Trophoblast cell (in vitro differentiated cells and primary cell): ENCODE measurements around the gene GSAP.

Experiments
- DNase-seq, 2 donors: peaks; one replicate each; pipeline ENCODE4 v3.0.0-alpha.2; 2016
- H2AFZ ChIP-seq: 2 replicates; pipeline ENCODE4 v1.6.1; 2013; ENCODE audit warnings: low read length, moderate library complexity, mild to moderate bottlenecking; ENCODE audit not compliant: insufficient read depth, poor library complexity
- H2AK5ac ChIP-seq: 2 replicates; pipeline ENCODE4 v1.6.1; 2013; ENCODE audit warnings: mild to moderate bottlenecking, low read length
- H2BK120ac ChIP-seq: 2 replicates; pipeline ENCODE4 v1.6.1; 2013; ENCODE audit warnings: low read length, mild to moderate bottlenecking, moderate library complexity; ENCODE audit not compliant: insufficient read depth, poor library complexity
- H2BK12ac ChIP-seq: 2 replicates; pipeline ENCODE4 v1.6.1; 2013; ENCODE audit warnings: mild to moderate bottlenecking, low read length, moderate library complexity
- H2BK5ac ChIP-seq: 2 replicates; pipeline ENCODE4 v1.6.1; 2013; ENCODE audit warnings: low read length, low read depth, moderate library complexity, mild to moderate bottlenecking; ENCODE audit not compliant: poor library complexity
- H3K14ac ChIP-seq: 2 replicates; pipeline ENCODE4 v1.6.1; 2013; ENCODE audit warnings: mild to moderate bottlenecking, low read length
- H3K18ac ChIP-seq: 2 replicates; pipeline ENCODE4 v1.6.1; 2013; ENCODE audit warnings: mild to moderate bottlenecking, low read length
- H3K23ac ChIP-seq: 2 replicates; pipeline ENCODE4 v1.6.1; 2013; ENCODE audit warnings: low read length
- H3K27ac ChIP-seq: 2 replicates; pipeline ENCODE4 v1.5.1; 2013; ENCODE audit warnings: low read depth, mild to moderate bottlenecking, inconsistent platforms, low read length, moderate library complexity
- H3K27me3 ChIP-seq: 2 replicates; pipeline ENCODE4 v1.6.1; 2013; ENCODE audit warnings: inconsistent platforms, mild to moderate bottlenecking, low read length, moderate library complexity; ENCODE audit not compliant: insufficient read depth
- H3K36me3 ChIP-seq, 2 experiments: 1 replicate in 1 of 2; 2 replicates in 1 of 2; pipeline ENCODE4 v1.6.1; 2013; ENCODE audit warnings: low read length in 2 of 2, mild to moderate bottlenecking in 2 of 2, moderate library complexity in 1 of 2; ENCODE audit not compliant: insufficient read depth in 2 of 2, control insufficient read depth in 1 of 2
- H3K4ac ChIP-seq: 2 replicates; pipeline ENCODE4 v1.6.1; 2013; ENCODE audit warnings: low read depth, mild to moderate bottlenecking, low read length, moderate library complexity
- H3K4me1 ChIP-seq, 2 experiments: 1 replicate in 1 of 2; 2 replicates in 1 of 2; pipeline ENCODE4 v1.6.1; 2013; ENCODE audit warnings: low read length in 2 of 2, mild to moderate bottlenecking in 2 of 2, moderate library complexity in 1 of 2; ENCODE audit not compliant: insufficient read depth in 2 of 2, control insufficient read depth in 1 of 2
- H3K4me2 ChIP-seq: 2 replicates; pipeline ENCODE4 v1.6.1; 2013; ENCODE audit warnings: inconsistent platforms, mild to moderate bottlenecking, low read length, moderate library complexity
- H3K4me3 ChIP-seq: 2 replicates; pipeline ENCODE4 v1.5.1; 2013; ENCODE audit warnings: mild to moderate bottlenecking, low read depth, low read length, inconsistent platforms
- H3K79me1 ChIP-seq: one replicate; pipeline ENCODE4 v1.6.1; 2013; ENCODE audit warnings: low read length
- H3K79me2 ChIP-seq: 2 replicates; pipeline ENCODE4 v1.6.1; 2013; ENCODE audit warnings: low read length, mild to moderate bottlenecking; ENCODE audit not compliant: control insufficient read depth, insufficient read depth, poor library complexity
- H3K9ac ChIP-seq: 2 replicates; pipeline ENCODE4 v1.6.1; 2013; ENCODE audit warnings: mild to moderate bottlenecking, low read length
- H3K9me3 ChIP-seq: 2 replicates; pipeline ENCODE4 v1.6.1; 2013; ENCODE audit warnings: low read depth, mild to moderate bottlenecking, control low read depth, inconsistent platforms, low read length; ENCODE audit not compliant: insufficient read depth
- H4K12ac ChIP-seq: 2 replicates; pipeline ENCODE4 v1.6.1; 2013; ENCODE audit warnings: low read depth, mild to moderate bottlenecking, low read length, moderate library complexity
- H4K8ac ChIP-seq: 2 replicates; pipeline ENCODE4 v1.6.1; 2013; ENCODE audit warnings: low read depth, mild to moderate bottlenecking, low read length, moderate library complexity
- H4K91ac ChIP-seq: one replicate; pipeline ENCODE4 v1.6.1; 2013; ENCODE audit warnings: low read depth, mild to moderate bottlenecking, low read length, moderate library complexity
- WGBS: extraction: QIAGEN DNeasy Blood & Tissue Kit; methylation state at CpG from one replicate; pipeline ENCODE4 v1.1.7; 2013; ENCODE audit warnings: missing lambda C conversion rate; ENCODE audit not compliant: insufficient read length, insufficient coverage; ENCODE audit errors: extremely low coverage; 5-methylcytosine and 5-hydroxymethylcytosine counted together

Gene GSAP

GRCh38 chr7:77386165-77386822 lies 29.9 kb downstream of the GSAP start:
- Histone ChIP-seq H4K91ac (no peak overlapping the region), H3K4me2 (no peak overlapping the region), H3K4ac (no peak overlapping the region), H3K18ac (no peak overlapping the region), H3K9ac (no peak overlapping the region), H4K12ac (no peak overlapping the region), H2BK120ac (no peak overlapping the region), H2AK5ac (no peak overlapping the region), H3K36me3 (no peaks in the 10 kb centered on the region), H4K8ac (no peak overlapping the region), H3K14ac (no peak overlapping the region), H2BK5ac (no peak overlapping the region), H3K79me2 (no peaks in the 10 kb centered on the region), H2BK12ac (no peak overlapping the region), H3K79me1 (no peaks in the 10 kb centered on the region), H3K27me3 (no peaks in the 10 kb centered on the region), H3K4me3 (no peak overlapping the region), H3K27ac (no peak overlapping the region), H3K4me1 (peaks cover 0 to 2% of the 10 kb centered on the region in 2 experiments), H2AFZ (no peak overlapping the region), H3K23ac (no peak overlapping the region), H3K9me3 (peaks cover 1% of the 10 kb centered on the region)
- no CpG with 5 or more reads among the region's 7 CpGs for WGBS
- DNase-seq = no peak

GRCh38 chr7:77383333-77383740 lies 32.8 kb downstream of the GSAP start:
- Histone ChIP-seq H3K36me3 (no peaks in the 10 kb centered on the region), H3K4me3 (no peak overlapping the region), H3K4ac (no peak overlapping the region), H3K9me3 (peaks cover 1% of the 10 kb centered on the region), H3K4me2 (no peak overlapping the region), H3K23ac (no peak overlapping the region), H2BK12ac (no peak overlapping the region), H3K27ac (no peak overlapping the region), H2BK5ac (no peak overlapping the region), H4K91ac (no peak overlapping the region), H3K79me1 (no peaks in the 10 kb centered on the region), H3K4me1 (peaks cover 0 to 2% of the 10 kb centered on the region in 2 experiments), H3K79me2 (no peaks in the 10 kb centered on the region), H3K9ac (no peak overlapping the region), H3K27me3 (no peaks in the 10 kb centered on the region), H2AFZ (no peak overlapping the region), H3K18ac (no peak overlapping the region), H4K8ac (no peak overlapping the region), H3K14ac (no peak overlapping the region), H2AK5ac (no peak overlapping the region), H4K12ac (no peak overlapping the region), H2BK120ac (no peak overlapping the region)
- WGBS = no CpG with 5 or more reads among the region's 6 CpGs
- DNase-seq = no peak

- Histone ChIP-seq H3K4me2 (no peak overlapping the region), H2BK5ac (no peak overlapping the region), H3K4ac (no peak overlapping the region), H3K23ac (no peak overlapping the region), H2BK12ac (no peak overlapping the region), H3K79me2 (no peaks in the 10 kb centered on the region), H3K79me1 (no peaks in the 10 kb centered on the region), H3K9me3 (peaks cover 1% of the 10 kb centered on the region), H4K91ac (no peak overlapping the region), H3K14ac (no peak overlapping the region), H3K4me3 (no peak overlapping the region), H4K12ac (no peak overlapping the region), H2AFZ (no peak overlapping the region), H4K8ac (no peak overlapping the region), H2AK5ac (no peak overlapping the region), H3K4me1 (peaks cover 0 to 2% of the 10 kb centered on the region in 2 experiments), H3K27ac (no peak overlapping the region), H3K18ac (no peak overlapping the region), H3K36me3 (no peaks in the 10 kb centered on the region), H3K27me3 (no peaks in the 10 kb centered on the region), H2BK120ac (no peak overlapping the region), H3K9ac (no peak overlapping the region)
- DNase-seq = no peak
These were observed 33.6 kb downstream of the GSAP start for GRCh38 chr7:77382532-77382931.

- Histone ChIP-seq H3K27me3 (no peaks in the 10 kb centered on the region), H4K91ac (no peak overlapping the region), H2BK5ac (no peak overlapping the region), H3K14ac (no peak overlapping the region), H2BK12ac (no peak overlapping the region), H4K12ac (no peak overlapping the region), H3K9ac (no peak overlapping the region), H2AFZ (no peak overlapping the region), H3K4me2 (no peak overlapping the region), H3K4me3 (no peak overlapping the region), H2BK120ac (no peak overlapping the region), H4K8ac (no peak overlapping the region), H3K9me3 (no peaks in the 10 kb centered on the region), H3K18ac (no peak overlapping the region), H3K79me2 (no peaks in the 10 kb centered on the region), H3K36me3 (no peaks in the 10 kb centered on the region), H3K79me1 (no peaks in the 10 kb centered on the region), H3K4me1 (peaks cover 0 to 2% of the 10 kb centered on the region in 2 experiments), H2AK5ac (no peak overlapping the region), H3K23ac (no peak overlapping the region), H3K27ac (no peak overlapping the region), H3K4ac (no peak overlapping the region)
- no CpG with 5 or more reads among the region's 3 CpGs for WGBS
- DNase-seq = no peak
These were observed 37.6 kb downstream of the GSAP start for GRCh38 chr7:77378584-77378983.
